ENCODE measurements around the gene ZNF609. TPM values are rescaled to one million over a fixed set of nuclear protein-coding genes. Genes with fewer than 3 reads are reported as not detected.

The ZNF609 gene
- total and polyA plus RNA-seq, 2 of the 13 experiments (the other 11 are each of a cell fraction or from before 2014, with no cell fraction given): 8.9 to 9.9 TPM

GRCh38 chr15:64460206-64460723 lies at the start of gene ZNF609 (continued):
- TF ChIP-seq PBX3 (CRISPR knock-in tag; IDR thresholded peaks at IDR 0.05; ENCODE audit: borderline replicate concordance) (no peak), TEAD2 (CRISPR knock-in tag; IDR thresholded peaks at IDR 0.05) (no peak), ELF1 (CRISPR knock-in tag; IDR thresholded peaks at IDR 0.05) (peak; percentile 85), ZNF616 (CRISPR knock-in tag; IDR thresholded peaks at IDR 0.05; ENCODE audit: low read depth) (peak; percentile 65; the same call in 1 of the 2 replicates), ZKSCAN1 (IDR thresholded peaks at IDR 0.05; ENCODE audit: low read length) (peak; percentile 41; the same call in 1 of the 2 replicates), GZF1 (CRISPR knock-in tag; IDR thresholded peaks at IDR 0.05) (peak; percentile 80; the same call in 1 of the 2 replicates), TRAFD1 (CRISPR knock-in tag; IDR thresholded peaks at IDR 0.05; ENCODE audit: borderline replicate concordance) (no peak), ZNF766 (CRISPR knock-in tag; IDR thresholded peaks at IDR 0.05; ENCODE audit: borderline replicate concordance) (no peak), ZNF597 (CRISPR knock-in tag; IDR thresholded peaks at IDR 0.05) (no peak), ZNF746 (CRISPR knock-in tag; IDR thresholded peaks at IDR 0.05) (no peak), U2AF2 (IDR thresholded peaks at IDR 0.05; ENCODE audit: low read depth, low read length) (0 out of 2 replicates have a peak, but pooled peaks have one; percentile 47), ZFYVE20 (CRISPR knock-in tag; IDR thresholded peaks at IDR 0.05; ENCODE audit: borderline replicate concordance, low read depth) (no peak), ZNF589 (CRISPR knock-in tag; conservative IDR thresholded peaks at IDR 0.05) (no peak), CENPX (CRISPR knock-in tag; IDR thresholded peaks at IDR 0.05) (no peak), ZNF761 (CRISPR knock-in tag; conservative IDR thresholded peaks at IDR 0.05) (0 out of 2 replicates have a peak, but pooled peaks have one; percentile 68), ZNF34 (CRISPR knock-in tag; IDR thresholded peaks at IDR 0.05; ENCODE audit: borderline replicate concordance) (0 out of 2 replicates have a peak, but pooled peaks have one; percentile 58), ZNF567 (CRISPR knock-in tag; IDR thresholded peaks at IDR 0.05; ENCODE audit: borderline replicate concordance) (peak; percentile 50; the same call in 1 of the 2 replicates)
- TF ChIP-seq, protein P1, sequence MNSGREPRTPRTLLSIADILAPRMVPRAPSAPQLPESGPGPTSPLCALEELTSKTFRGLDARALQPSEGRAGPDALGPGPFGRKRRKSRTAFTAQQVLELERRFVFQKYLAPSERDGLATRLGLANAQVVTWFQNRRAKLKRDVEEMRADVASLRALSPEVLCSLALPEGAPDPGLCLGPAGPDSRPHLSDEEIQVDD (CRISPR knock-in tag; IDR thresholded peaks at IDR 0.05; ENCODE audit: borderline replicate concordance): no peak
- TF ChIP-seq, protein P2, sequence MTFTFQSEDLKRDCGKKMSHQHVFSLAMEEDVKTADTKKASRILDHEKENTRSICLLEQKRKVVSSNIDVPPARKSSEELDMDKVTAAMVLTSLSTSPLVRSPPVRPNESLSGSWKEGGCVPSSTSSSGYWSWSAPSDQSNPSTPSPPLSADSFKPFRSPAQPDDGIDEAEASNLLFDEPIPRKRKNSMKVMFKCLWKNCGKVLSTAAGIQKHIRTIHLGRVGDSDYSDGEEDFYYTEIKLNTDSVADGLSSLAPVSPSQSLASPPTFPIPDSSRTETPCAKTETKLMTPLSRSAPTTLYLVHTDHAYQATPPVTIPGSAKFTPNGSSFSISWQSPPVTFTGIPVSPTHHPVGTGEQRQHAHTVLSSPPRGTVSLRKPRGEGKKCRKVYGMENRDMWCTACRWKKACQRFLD (CRISPR knock-in tag; IDR thresholded peaks at IDR 0.05; ENCODE audit: borderline replicate concordance): no peak
- TF ChIP-seq, protein P3, sequence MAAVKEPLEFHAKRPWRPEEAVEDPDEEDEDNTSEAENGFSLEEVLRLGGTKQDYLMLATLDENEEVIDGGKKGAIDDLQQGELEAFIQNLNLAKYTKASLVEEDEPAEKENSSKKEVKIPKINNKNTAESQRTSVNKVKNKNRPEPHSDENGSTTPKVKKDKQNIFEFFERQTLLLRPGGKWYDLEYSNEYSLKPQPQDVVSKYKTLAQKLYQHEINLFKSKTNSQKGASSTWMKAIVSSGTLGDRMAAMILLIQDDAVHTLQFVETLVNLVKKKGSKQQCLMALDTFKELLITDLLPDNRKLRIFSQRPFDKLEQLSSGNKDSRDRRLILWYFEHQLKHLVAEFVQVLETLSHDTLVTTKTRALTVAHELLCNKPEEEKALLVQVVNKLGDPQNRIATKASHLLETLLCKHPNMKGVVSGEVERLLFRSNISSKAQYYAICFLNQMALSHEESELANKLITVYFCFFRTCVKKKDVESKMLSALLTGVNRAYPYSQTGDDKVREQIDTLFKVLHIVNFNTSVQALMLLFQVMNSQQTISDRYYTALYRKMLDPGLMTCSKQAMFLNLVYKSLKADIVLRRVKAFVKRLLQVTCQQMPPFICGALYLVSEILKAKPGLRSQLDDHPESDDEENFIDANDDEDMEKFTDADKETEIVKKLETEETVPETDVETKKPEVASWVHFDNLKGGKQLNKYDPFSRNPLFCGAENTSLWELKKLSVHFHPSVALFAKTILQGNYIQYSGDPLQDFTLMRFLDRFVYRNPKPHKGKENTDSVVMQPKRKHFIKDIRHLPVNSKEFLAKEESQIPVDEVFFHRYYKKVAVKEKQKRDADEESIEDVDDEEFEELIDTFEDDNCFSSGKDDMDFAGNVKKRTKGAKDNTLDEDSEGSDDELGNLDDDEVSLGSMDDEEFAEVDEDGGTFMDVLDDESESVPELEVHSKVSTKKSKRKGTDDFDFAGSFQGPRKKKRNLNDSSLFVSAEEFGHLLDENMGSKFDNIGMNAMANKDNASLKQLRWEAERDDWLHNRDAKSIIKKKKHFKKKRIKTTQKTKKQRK (IDR thresholded peaks at IDR 0.05; ENCODE audit: low read length): no peak
